ENCODE results near the gene NR1H3. TPM values are rescaled to one million over a fixed set of nuclear protein-coding genes. Genes with fewer than 3 reads are reported as not detected.
A peak's percentile ranks its signal among the peaks of the same experiment; 100 is the strongest.
"Not testable (repeated sequence)": the region's sequence is repeated elsewhere in the genome, so short reads cannot be mapped to it uniquely, and the experiment has no call there.

NR1H3 gene
- total and polyA plus RNA-seq, 9 donors, result 12.9 to 26.2 (median 15.1) TPM

DNA sequence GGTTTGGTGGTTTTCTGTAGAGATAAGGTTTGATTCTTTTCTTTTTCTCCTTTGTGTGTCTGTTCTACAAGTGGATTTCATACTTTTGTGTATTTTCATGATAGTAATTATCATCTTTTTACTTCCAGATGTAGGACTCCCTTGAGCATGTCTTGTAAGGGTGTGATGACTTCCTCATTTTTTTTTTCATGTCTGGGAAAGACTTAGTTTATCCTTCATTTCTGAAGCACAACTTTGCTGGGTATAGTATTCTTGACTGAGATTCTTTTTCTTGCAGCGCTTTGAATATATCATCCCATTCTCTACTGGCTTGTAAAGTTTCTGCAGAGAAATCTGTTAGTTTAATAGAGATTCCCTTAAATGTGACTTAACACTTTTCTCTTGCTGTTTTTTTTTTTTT lies 45.1 kb downstream of the NR1H3 start:
- no CpG with 5 or more reads among the region's 1 CpG for WGBS (ENCODE audit: insufficient coverage)
- H3K36me3 ChIP-seq (ENCODE audit: control insufficient read depth, insufficient read depth, low read length), result peaks cover 46% of the 10 kb centered on the region

DNA sequence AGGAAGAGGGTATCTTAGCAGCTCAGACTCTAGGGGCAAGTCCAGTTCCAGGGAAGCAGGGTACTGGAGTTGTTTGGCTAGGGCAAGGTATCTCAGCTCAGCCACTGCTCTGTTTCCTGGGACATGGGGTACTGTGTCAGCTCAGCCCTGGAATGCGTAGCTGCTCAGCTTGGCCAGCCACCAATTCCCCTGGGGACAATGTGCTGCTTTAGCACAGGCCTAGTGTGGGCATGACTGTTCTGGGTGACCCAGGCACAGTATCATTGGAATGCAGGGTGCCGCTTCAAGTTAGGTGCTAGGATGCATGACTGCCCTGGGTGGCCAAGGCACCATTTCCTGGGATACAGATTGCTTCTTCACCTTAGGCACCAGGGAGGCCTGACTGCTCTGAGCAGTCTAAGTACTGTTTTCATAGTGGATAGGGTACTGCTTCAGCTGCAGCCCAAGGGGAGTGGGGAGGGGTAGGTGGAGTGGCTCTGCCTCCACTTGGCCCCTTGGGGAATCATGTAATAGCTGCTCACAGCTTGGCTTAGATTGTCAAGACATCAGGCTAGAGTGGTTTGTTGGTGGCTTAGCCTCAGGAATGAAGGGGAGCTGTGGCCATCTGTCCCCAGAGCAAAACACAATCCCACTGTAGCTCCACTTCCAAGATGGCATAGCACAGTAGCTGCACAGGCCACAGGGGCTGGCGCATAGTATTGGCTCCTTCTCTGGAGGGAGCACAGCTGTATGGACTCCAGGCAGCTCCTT lies 48.1 kb downstream of the NR1H3 start:
- Histone ChIP-seq H3K9me3 (replicated peaks; ENCODE audit: control insufficient read depth, low read depth, low read length) (peaks cover 4% of the 10 kb centered on the region), H3K27ac (ENCODE audit: low read length) (no peak overlapping the region), H3K27me3 (ENCODE audit: control insufficient read depth, insufficient read depth, low read length) (no peaks in the 10 kb centered on the region), H3K4me3 (ENCODE audit: low read length) (no peak overlapping the region), H3K36me3 (ENCODE audit: control insufficient read depth, insufficient read depth, low read length) (peaks cover 54% of the 10 kb centered on the region), H3K4me1 (ENCODE audit: control insufficient read depth, insufficient read depth, low read length) (no peaks in the 10 kb centered on the region)
- DNase-seq, result no peak
- WGBS (ENCODE audit: insufficient coverage), result 87% methylated on average over 3 of the region's 3 CpGs

More for the DNA sequence above, 45.1 kb downstream of the NR1H3 start:
- no peak for DNase-seq
- H3K9me3 ChIP-seq (replicated peaks; ENCODE audit: control insufficient read depth, low read depth, low read length), result peaks cover 17% of the 10 kb centered on the region
- no peak overlapping the region for H3K27ac ChIP-seq (ENCODE audit: low read length)
- no peaks in the 10 kb centered on the region for H3K27me3 ChIP-seq (ENCODE audit: control insufficient read depth, insufficient read depth, low read length)
- H3K4me1 ChIP-seq (ENCODE audit: control insufficient read depth, insufficient read depth, low read length), result no peaks in the 10 kb centered on the region
- no peak overlapping the region for H3K4me3 ChIP-seq (ENCODE audit: low read length)

DNA sequence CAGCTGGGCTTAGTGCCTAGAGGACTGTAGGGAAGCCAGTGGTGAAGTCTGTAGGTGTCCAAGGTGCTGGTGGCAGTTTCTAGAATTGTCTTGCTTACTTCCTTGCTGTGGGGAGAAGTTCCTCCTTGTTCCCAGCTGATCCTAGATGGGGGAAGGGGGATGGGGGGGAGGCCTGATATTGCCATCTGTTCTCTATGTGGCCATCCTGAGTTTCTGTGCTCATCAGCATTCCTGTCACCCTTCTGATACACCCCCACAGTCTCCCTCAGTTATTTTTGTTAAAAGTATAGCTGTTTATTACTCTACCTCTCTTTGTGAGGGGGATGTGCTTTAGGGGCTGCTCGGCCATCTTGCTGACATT lies 48.7 kb downstream of the NR1H3 start:
- no CpG with 5 or more reads among the region's 1 CpG for WGBS (ENCODE audit: insufficient coverage)
- Histone ChIP-seq H3K4me3 (ENCODE audit: low read length) (no peak overlapping the region), H3K36me3 (ENCODE audit: control insufficient read depth, insufficient read depth, low read length) (peaks cover 59% of the 10 kb centered on the region), H3K27ac (ENCODE audit: low read length) (no peak overlapping the region), H3K9me3 (replicated peaks; ENCODE audit: control insufficient read depth, low read depth, low read length) (peaks cover 4% of the 10 kb centered on the region), H3K4me1 (ENCODE audit: control insufficient read depth, insufficient read depth, low read length) (no peaks in the 10 kb centered on the region), H3K27me3 (ENCODE audit: control insufficient read depth, insufficient read depth, low read length) (no peaks in the 10 kb centered on the region)
- DNase-seq, result no peak

DNA sequence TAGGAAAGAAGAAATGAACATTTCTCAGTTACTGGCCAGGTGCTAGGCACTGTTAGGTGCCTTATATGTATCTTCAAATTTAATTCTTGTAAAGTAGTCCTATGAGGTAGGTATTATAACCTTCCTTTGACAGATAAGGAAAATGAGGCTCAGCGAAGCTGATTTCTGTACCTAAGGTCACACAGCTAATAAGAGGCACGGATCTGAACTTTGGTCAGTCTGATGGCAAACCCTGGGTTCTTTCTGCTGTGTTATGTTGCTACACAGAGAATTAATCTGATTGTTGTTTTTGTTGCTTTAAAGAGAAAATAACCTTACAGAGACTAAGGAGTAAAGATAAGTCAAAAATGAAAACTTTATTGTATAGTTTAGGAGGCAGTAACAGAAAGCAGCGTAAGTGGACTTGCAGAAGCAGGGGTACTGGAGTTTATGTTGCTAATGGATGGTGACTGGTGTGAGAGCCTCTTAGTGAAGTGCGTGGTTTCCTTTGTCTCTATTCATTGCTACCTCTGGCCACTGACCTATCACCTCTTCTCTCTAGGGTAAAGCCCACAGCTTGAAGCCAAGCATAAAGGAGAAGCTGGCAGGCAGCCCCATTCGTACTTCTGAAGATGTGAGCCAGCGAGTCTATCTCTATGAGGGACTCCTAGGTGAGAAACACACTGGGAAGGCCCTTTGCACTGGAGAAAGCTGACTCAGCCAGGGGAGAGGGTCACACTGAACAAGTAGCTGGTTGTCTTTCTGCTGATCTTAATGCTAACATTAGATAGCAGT lies 50.4 kb downstream of the NR1H3 start:
- 83% methylated on average over 4 of the region's 6 CpGs for WGBS (ENCODE audit: insufficient coverage)
- peaks cover 65% of the 10 kb centered on the region for H3K36me3 ChIP-seq (ENCODE audit: control insufficient read depth, insufficient read depth, low read length)

DNA sequence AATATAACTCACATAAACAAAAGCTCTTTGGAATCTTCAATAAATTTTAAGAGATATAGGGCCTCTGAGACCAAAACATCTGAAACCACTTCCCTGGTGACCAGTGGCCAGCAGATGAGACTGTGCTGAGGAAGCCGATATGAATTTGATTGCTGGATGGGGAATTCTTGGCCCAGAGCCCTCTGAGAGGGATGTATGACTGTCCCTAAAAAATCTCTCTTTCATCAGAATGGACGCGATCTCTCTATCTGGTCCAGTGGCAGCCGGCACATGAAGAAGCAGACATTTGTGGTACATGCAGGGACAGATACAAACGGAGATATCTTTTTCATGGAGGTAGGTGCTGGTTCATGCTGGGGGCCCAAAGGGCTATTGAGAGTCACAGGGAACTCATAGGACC lies 57.2 kb downstream of the NR1H3 start:
- H3K36me3 ChIP-seq (ENCODE audit: control insufficient read depth, insufficient read depth, low read length), result peaks cover 47% of the 10 kb centered on the region
- no peaks in the 10 kb centered on the region for H3K4me1 ChIP-seq (ENCODE audit: control insufficient read depth, insufficient read depth, low read length)
- no peak overlapping the region for H3K27ac ChIP-seq (ENCODE audit: low read length)
- H3K9me3 ChIP-seq (replicated peaks; ENCODE audit: control insufficient read depth, low read depth, low read length), result no peaks in the 10 kb centered on the region
- H3K27me3 ChIP-seq (ENCODE audit: control insufficient read depth, insufficient read depth, low read length), result no peaks in the 10 kb centered on the region
- DNase-seq, result peak; percentile 23
- WGBS (ENCODE audit: insufficient coverage), result 74% methylated on average over 4 of the region's 5 CpGs
- no peak overlapping the region for H3K4me3 ChIP-seq (ENCODE audit: low read length)

More for the DNA sequence above, 50.4 kb downstream of the NR1H3 start:
- no peaks in the 10 kb centered on the region for H3K9me3 ChIP-seq (replicated peaks; ENCODE audit: control insufficient read depth, low read depth, low read length)
- H3K27ac ChIP-seq (ENCODE audit: low read length), result no peak overlapping the region
- H3K4me3 ChIP-seq (ENCODE audit: low read length), result no peak overlapping the region
- no peak for DNase-seq
- H3K27me3 ChIP-seq (ENCODE audit: control insufficient read depth, insufficient read depth, low read length), result no peaks in the 10 kb centered on the region
- H3K4me1 ChIP-seq (ENCODE audit: control insufficient read depth, insufficient read depth, low read length), result no peaks in the 10 kb centered on the region

DNA sequence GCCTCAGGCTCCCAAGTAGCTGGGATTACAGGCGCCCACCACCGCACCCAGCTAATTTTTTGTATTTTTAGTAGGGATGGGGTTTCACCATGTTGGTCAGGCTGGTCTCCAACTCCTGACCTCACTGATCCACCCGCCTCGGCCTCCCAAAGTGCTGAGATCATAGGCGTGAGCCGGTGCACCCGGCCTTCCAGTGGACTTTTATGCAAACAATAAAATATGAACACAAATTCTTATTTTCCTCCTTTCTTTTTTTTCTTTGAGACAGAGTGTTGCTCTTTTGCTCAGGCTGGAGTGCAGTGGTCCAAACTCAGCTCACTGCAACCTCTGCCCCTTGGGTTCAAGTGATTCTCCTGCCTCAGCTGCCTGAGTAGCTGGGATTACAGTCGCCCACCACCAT lies 58.7 kb downstream of the NR1H3 start:
- not testable (repeated sequence) for H3K4me1 ChIP-seq (ENCODE audit: control insufficient read depth, insufficient read depth, low read length); DNase-seq; H3K9me3 ChIP-seq (replicated peaks; ENCODE audit: control insufficient read depth, low read depth, low read length); H3K4me3 ChIP-seq (ENCODE audit: low read length); H3K27me3 ChIP-seq (ENCODE audit: control insufficient read depth, insufficient read depth, low read length); H3K27ac ChIP-seq (ENCODE audit: low read length)
- peaks cover 39% of the 10 kb centered on the region for H3K36me3 ChIP-seq (ENCODE audit: control insufficient read depth, insufficient read depth, low read length)
- WGBS (ENCODE audit: insufficient coverage), result 100% methylated on average over 5 of the region's 8 CpGs

DNA sequence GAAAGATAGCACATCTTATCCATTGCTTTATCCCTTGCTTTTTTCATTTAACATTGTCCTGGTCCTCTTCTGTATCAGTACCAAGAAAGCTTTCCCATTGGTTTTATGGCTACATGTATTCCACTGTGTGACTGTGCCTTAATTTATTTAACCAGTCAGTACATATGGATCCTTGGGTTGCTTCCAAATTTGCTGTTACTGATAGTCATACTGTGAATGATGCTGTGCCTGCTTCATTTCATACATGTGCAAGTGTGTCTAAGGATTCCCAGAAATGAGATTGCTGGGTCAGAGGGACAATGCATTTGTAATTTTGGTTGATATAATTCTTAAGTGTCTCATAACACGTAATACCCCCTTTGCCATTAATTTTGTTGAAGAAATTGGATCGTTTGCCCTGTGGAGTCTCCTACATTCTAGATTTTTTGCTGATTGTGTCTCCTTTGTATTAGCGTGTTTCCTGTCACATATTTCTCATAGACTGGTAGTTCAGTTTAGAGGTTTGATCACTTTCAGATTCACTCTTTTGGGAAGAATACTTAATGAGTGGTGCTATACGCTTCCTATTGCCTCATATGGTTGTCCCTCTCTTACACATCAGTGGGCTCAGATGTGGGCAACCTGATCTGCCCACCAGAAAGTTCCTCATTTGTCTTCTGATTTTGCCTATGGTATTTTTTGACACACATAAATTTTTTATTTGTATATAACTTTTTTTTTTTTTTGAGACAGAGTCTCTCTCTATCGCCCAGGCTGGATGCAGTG lies 59.5 kb downstream of the NR1H3 start:
- Histone ChIP-seq H3K27ac (ENCODE audit: low read length) (no peak overlapping the region), H3K36me3 (ENCODE audit: control insufficient read depth, insufficient read depth, low read length) (peaks cover 41% of the 10 kb centered on the region), H3K4me3 (ENCODE audit: low read length) (no peak overlapping the region), H3K9me3 (replicated peaks; ENCODE audit: control insufficient read depth, low read depth, low read length) (no peaks in the 10 kb centered on the region), H3K4me1 (ENCODE audit: control insufficient read depth, insufficient read depth, low read length) (no peaks in the 10 kb centered on the region), H3K27me3 (ENCODE audit: control insufficient read depth, insufficient read depth, low read length) (no peaks in the 10 kb centered on the region)
- WGBS (ENCODE audit: insufficient coverage), result no CpG with 5 or more reads among the region's 5 CpGs
- no peak for DNase-seq

DNA sequence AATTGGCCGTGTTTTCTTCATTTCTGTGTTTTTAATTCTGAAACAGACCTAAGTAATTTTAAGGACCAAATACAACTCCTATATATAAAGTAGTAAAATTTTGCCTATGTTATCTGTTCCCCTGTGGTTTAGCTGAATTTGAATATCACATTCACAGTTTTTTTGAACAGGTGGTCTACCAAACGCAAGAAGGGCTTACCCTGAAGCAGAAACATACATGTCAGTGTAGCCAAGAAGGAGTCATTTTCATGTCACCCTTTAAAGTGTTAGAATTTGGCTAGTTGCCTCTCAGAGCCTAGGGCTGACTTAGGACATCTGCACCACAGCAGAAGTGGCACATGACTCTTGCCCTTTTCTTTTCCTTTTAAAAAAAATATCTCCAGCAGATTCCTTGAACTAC lies 60.4 kb downstream of the NR1H3 start:
- no peaks in the 10 kb centered on the region for H3K9me3 ChIP-seq (replicated peaks; ENCODE audit: control insufficient read depth, low read depth, low read length)
- no peak overlapping the region for H3K27ac ChIP-seq (ENCODE audit: low read length)
- no peak overlapping the region for H3K4me3 ChIP-seq (ENCODE audit: low read length)
- WGBS (ENCODE audit: insufficient coverage), result 100% methylated on average over 1 of the region's 2 CpGs
- no peaks in the 10 kb centered on the region for H3K4me1 ChIP-seq (ENCODE audit: control insufficient read depth, insufficient read depth, low read length)
- no peaks in the 10 kb centered on the region for H3K27me3 ChIP-seq (ENCODE audit: control insufficient read depth, insufficient read depth, low read length)
- no peak for DNase-seq
- peaks cover 45% of the 10 kb centered on the region for H3K36me3 ChIP-seq (ENCODE audit: control insufficient read depth, insufficient read depth, low read length)
